HG03097 (cell line): Measurements from ENCODE around the gene MRC1.

Experiments used
- ATAC-seq: cut with Tn5 transposase; IDR thresholded peaks from one replicate; pipeline ENCODE4 v1.9.1; 2021; ENCODE audit not compliant: unreplicated experiment, low FRiP score

Gene MRC1

DNA sequence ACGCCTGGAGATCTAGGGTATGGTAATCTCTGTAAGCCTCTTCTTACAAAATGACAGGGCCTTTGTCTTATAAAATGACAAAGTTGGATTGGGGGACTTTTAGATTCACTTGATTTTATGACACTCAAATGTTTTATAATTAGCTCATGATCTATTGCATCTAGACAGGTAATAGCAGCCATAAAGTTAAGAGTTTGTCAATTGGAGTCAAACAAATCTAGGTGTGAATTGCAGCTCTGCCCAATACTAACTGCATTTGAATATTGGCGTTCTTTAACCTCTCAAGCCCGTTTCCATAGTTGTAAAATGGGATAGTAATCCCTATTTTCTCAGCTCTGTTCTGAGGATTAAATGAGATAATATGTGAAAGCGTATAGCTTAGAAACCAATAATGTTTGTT, 14.1 kb upstream of the MRC1 start:
- ATAC-seq: no peak

DNA sequence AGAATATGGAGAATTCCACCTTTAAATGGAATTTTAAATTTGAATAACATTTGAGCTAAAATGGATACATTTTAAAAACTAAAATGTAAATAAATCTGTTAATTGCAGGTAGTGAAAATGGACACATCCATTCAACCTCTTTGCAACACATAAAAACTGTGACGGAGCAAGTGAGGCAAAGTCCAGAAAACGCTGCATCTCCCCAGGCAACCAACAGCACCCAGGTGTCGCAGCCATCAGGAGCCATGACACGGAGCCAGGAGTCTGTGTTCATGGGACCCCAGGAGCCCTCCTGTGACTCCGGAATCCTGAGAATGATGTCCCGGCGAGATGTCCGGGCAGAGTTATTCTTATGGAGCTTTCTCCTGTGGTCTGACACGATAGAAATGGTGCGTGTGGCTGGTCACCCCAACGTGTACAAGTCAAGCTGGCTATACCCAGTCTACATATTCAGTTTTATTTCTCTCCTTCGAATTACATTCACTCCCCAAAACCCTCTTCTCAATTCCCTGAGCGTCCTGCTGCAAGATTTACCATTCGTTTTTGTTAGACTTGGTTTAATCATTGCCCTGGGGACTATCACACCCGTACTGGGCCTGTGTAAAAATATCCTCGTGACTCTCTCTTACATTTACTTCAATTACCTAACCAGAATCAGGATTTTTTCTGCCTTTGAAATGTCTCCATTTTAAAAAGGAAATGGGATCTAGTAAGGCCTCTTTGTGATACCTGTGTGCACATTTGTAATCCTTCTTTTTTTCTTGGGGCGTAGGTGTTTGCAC, 13.1 kb upstream of the MRC1 start:
- ATAC-seq: no peak

DNA sequence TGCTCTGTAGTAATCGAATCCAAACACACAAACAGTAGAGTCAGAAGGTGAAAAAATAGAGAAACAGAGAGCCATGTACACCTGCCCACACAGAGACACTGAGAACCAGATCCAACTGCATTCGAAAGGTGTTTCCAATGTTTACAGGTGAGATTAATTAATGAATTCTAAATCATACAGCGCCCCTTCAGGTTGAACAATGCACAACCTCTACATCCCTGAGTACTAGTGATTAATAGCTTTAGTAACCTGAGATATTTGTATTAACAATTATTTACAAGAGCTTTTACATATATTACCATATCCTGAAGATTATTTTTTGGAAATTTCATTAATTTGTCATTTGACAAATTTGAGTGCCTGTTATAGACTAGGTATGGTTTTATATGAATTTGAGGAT, 7.6 kb upstream of the MRC1 start:
- ATAC-seq: no peak

- ATAC-seq: no peak
These were observed 6.8 kb upstream of the MRC1 start for GRCh38 chr10:17802350-17802749.

DNA sequence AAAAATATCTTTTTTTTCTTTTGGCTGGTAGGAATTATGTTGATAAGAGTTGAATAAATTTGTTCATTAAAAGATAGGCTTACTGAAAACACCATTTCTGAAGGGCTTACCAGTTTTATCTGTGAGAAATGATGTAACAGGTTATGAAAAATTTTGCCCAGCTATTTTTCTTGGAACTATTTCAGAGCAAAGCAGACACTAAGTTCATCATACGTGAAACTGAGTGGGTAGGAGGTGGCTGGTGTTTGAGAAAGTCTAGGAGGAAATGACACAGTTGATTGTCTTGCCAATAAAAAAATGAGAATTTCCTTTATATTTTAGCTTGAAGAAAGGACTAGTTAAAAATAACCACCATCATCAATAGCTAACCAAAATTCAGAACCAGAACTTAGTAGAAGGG, 6.2 kb upstream of the MRC1 start:
- ATAC-seq: no peak

DNA sequence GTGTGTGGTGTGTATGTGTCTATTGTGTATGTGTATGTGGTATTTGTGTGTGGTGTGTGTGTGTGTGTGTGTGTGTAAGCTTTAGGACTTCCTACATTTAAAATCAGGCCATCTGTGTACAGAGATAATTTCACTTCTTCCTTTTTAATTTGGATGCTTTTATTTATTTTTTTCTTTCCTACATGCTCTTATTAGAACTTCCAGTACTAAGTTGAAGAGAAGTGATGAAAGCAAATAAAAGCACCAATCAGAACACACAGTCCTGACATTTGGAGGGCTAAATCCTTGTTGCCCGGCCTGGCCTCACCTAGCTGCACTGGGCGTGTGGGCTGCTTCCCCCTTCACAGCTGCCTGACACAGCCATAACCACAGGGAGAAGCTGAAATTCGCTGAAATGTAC, 3.8 kb upstream of the MRC1 start:
- ATAC-seq: no peak

DNA sequence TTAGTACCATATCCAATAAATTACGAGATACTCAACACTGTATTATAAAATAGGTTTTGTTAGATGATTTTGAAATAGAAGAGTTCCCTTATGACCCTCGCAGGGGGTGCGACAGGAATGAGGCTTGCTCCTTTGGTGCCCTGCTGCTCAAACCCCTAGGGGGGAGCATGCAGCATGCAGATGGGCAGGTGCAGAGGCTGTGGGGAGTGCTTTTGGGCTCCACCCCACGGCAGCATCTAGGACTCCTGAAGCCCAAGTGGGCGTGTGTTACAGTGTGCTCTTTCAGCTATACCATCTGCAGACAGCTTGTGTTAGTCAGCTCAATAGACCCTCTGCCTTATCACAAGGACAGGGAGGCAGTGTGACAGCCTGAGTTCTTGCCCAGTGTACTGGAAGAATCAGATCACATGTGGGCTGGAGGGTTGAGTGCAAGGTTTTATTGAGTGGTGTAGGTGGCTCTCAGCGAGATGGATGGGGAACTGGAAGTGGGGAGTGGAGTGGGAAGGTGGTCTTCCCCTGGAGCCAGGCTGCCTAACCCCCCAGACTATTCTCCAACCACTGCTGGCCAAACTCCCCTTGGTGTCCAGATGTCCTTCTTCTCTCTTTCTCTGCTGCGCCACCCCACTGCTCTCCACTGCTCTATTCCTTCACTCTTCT, 3.1 kb upstream of the MRC1 start:
- peak; percentile 78 for ATAC-seq

GRCh38 chr10:17811146-17811865, 2.2 kb downstream of the MRC1 start:
- no peak for ATAC-seq

DNA sequence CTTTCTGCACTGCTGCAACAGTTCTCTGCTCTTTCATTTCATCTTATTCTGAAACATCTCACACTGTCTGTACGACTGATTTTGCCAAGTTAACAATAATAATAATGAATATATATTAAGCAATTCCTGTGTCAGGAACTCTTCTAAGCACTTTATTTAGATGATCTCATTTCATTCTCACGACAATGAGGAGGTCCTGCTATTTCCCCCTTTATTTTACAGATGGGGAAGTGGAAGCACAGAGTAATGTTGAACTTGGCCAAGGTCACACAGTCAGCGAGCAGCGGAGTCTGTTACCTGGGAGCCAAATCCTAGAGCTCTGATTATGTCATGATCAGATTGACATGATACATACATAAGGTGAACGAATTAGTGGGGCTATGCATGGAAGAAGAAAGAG, 5.8 kb downstream of the MRC1 start:
- ATAC-seq: no peak

DNA sequence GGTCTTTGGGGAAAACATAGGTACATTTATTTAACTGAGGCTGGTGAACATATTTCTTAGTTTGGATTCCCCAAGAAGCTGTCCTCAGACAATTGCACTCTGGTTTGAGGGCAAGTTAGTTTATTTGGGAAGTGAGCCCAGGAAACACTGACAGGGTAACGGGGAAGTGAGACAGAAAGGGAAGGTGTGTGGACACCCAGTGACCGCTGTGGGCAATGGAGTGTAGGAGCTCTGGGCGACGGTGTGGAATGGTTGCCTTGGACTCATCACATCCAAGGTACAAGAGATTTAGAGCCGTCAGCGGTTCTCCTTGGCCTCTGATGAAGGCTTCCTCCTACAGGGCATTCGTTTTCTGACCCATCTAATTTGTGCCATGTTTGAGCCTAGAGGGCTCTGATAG, 7.1 kb downstream of the MRC1 start:
- no peak for ATAC-seq

DNA sequence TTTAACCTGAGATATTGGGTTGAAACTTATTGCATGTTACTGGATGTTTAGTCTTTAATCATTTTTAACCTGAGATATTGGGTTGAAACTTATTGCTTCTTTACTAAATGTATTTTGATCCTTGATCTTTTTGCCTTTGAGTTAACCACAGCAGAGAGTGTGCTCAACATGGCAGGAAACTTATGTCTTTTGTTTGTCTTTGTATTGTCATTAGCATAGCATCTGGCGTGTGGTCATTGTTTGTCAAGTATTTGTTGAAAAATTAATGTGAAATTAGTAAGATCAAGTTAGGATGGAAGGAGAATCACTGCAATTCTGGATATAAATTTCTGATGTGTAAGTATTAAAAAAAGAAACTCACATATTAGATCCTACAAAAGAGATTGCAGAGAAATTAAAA, 8.2 kb downstream of the MRC1 start:
- ATAC-seq: no peak

- ATAC-seq: no peak
These were observed 8.6 kb downstream of the MRC1 start for GRCh38 chr10:17817790-17818189.

GRCh38 chr10:17819836-17820235, 10.7 kb downstream of the MRC1 start:
- ATAC-seq: no peak

DNA sequence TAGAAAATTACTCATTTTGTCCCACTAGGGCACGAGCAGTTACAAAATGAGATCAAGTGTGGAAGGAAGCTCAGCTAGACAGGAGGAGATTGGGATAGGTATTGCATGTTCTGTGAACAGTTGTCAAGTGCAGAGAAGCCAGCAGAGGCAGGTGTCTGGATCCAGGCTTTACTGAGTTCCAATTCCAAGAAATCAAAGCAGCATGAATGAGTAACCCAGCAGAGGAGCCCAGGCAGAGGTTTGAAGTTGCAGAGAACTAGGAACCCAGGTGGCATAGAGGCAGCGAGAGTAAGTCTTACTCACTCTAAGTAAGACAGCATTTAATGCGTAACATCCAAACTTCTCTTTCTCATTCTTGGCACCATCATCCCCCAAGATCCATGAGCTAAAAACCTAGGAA, 11.8 kb downstream of the MRC1 start:
- ATAC-seq: no peak

DNA sequence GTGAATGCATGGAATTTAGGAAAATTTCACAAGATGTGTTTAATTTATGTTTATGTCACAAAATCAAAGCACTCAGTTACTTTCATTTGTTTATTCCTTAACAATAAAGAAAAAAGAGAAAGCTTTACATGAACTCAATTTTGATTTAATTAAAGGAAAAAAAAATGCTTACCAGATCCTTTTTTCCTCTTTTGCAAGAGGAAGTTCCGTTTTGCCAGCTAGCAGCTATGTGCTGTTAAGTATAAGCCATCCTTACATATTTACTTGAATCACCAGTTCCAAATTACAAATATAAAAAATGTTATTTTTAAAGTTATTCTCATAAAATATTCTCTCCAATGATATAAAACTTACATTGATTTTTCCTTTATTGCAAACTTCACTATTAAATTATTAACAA, 12.7 kb downstream of the MRC1 start:
- no peak for ATAC-seq

DNA sequence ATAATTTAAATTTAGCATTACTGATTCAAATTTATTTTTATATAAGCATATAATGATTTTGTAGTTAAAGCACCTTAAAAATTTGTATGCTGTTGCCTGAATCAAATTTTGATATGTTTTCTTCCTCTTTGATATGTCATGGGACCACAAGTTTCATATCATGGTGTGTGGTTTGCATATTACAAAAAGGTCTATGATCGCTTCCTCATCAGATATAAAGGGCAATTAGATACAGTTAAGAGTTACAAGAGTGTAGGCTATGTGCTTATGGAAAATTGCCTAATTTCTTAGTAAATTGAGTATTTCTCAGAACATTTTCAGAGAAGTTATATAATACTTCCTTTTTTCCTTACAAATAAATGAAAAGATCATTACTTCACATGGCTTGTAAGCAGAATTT, 22.2 kb downstream of the MRC1 start:
- ATAC-seq: no peak

GRCh38 chr10:17831896-17832295, 22.7 kb downstream of the MRC1 start:
- ATAC-seq: no peak

- ATAC-seq: no peak
These were observed 24.5 kb downstream of the MRC1 start for GRCh38 chr10:17833656-17834055.

DNA sequence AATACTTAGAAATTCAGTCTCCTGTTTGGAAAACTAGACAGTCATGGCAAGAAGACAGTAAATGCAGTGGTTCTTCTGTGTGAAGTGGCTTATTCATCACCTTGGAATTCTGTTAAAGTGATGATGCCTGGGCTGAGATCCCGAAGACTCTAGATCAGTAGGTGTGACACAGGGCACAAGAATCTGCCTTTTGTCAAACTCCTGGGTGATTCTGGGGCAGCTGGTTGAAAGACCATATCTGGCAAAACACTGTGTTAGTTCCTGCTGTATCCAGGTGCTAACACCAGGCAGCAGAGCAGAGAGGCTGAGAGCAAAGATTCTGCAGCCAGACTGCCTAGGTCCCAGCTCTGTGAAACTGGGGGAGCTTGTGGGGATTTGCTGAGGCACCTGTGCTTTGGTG, 26.5 kb downstream of the MRC1 start:
- ATAC-seq: no peak

DNA sequence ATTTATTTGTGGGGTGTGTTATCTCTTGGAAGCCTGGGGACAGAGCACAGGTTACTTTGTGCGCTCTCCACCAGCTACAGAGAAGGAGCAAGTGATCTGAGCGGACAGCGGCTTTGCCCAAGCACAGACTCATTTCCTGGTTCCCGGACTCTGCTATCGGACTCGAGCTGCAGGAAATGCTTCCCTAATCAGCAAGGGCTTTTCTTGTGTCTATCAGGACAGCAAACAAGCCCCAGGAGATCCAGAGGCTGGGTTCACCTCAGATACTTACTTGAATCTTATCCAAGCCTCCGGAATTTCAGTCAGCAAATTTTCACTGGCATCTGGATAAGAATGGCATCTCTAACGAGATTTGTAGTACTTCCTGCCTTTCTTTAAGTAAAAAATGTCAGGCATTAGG, 27.8 kb downstream of the MRC1 start:
- ATAC-seq: no peak

DNA sequence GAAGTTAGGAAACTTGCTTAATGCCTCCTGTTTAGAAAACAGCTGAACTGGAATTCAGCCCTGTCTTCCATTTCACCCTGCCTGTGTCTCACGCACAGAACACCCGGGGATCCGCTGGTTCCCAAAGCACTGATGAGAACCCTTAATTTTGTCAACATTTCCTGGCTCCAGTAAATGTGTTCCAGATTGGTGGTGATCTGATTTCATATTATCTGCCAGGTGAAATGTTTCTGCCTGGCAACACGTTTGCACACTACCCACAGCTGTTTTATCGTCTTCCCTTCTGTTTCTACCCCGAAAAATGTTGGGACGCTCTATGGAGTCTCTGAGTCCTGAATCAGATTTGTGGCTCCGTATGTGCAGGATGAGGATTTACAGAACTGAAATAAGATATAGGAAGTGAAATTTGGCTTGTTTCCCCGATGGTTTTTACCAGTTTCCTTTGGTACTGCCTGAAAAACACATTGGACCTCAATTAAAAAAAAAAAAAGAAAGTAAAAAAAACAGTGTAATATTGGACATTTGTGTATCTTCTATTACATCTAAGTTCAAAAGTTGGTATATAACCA, 29.0 kb downstream of the MRC1 start:
- no peak for ATAC-seq
